Stomach (tissue), 4 donors: ENCODE measurements around the gene RASGRP4.

Source experiments
- CTCF ChIP-seq, 7 experiments: fragments of 450-650 bp in 4 of 7; fragments of 200-600 bp in 3 of 7; sonication (generic) in 3 of 7; IDR thresholded peaks; one replicate each; pipeline ENCODE4 v1.5.1; 2016 to 2019; ENCODE audit warnings: antibody characterized with exemption in 7 of 7, control low read depth in 2 of 7, mild to moderate bottlenecking in 1 of 7
- EP300 ChIP-seq: sonication (generic); formaldehyde crosslinking; IDR thresholded peaks from one replicate; pipeline ENCODE4 v1.6.1; 2017; ENCODE audit warnings: antibody characterized with exemption
- POLR2A ChIP-seq, 4 donors: fragments of 450-650 bp; IDR thresholded peaks; one replicate each; pipeline ENCODE4 v1.6.1; 2016; ENCODE audit warnings: antibody characterized with exemption in 4 of 4, control low read depth in 2 of 4, mild to moderate bottlenecking in 1 of 4, moderate library complexity in 1 of 4

- TF ChIP-seq CTCF (IDR thresholded peaks at IDR 0.05) (no peak), POLR2A (IDR thresholded peaks at IDR 0.05) (no peak), EP300 (no peak)
Observed at GRCh38 chr19:38392707-38393308, 33.2 kb downstream of the RASGRP4 start.
